Muscle of arm (tissue), 14 donors: ENCODE measurements around the gene DOLK. TPM values are rescaled to one million over a fixed set of nuclear protein-coding genes. Genes with fewer than 3 reads are reported as not detected.
"Not testable (repeated sequence)": the region's sequence is repeated elsewhere in the genome, so short reads cannot be mapped to it uniquely, and the experiment has no call there.

ENCODE experiments used
- DNase-seq: peaks from one replicate; pipeline ENCODE4 v3.0.0-alpha.2; 2013
- long read RNA-seq, 11 donors: transcript quantifications; one replicate each; lab custom pipeline, GENCODE V29; 2026
- polyA plus RNA-seq, 12 donors: library from polyadenylated mRNA; unstranded; fragments of 120-200 nt; gene quantifications; one replicate each; pipeline ENCODE4 v1.2.1, GENCODE V29; 2013; ENCODE audit not compliant: insufficient read length in 12 of 12

Gene DOLK
- polyA plus RNA-seq, result 10 to 100 TPM in 2 of 12 donors, 1 to 10 TPM in 9, not detected in 1; 6.8 to 10.6 (median 8.4) TPM
- long read RNA-seq, donor 1, transcript DOLK-201 (1 exons, 2,090 nt), result major isoform, 25 of 25 reads
- long read RNA-seq, donor 1, partial matches to known transcripts, result 0 of 25 reads
- long read RNA-seq, donor 1, other reads (novel, unspliced or antisense), result 0 of 25 reads
- long read RNA-seq, donor 2, transcript DOLK-201 (1 exons, 2,090 nt), result major isoform, 13 of 13 reads
- long read RNA-seq, donor 2, partial matches to known transcripts, result 0 of 13 reads
- long read RNA-seq, donor 2, other reads (novel, unspliced or antisense), result 0 of 13 reads
- long read RNA-seq, donor 3, transcript DOLK-201 (1 exons, 2,090 nt), result major isoform, 5 of 5 reads
- long read RNA-seq, donor 3, partial matches to known transcripts, result 0 of 5 reads
- long read RNA-seq, donor 3, other reads (novel, unspliced or antisense), result 0 of 5 reads
- long read RNA-seq, donor 4, transcript DOLK-201 (1 exons, 2,090 nt), result major isoform, 5 of 5 reads
- long read RNA-seq, donor 4, partial matches to known transcripts, result 0 of 5 reads
- long read RNA-seq, donor 4, other reads (novel, unspliced or antisense), result 0 of 5 reads
- long read RNA-seq, donor 5, result 0 reads
- long read RNA-seq, donor 6, partial matches to known transcripts, result 0 of 4 reads
- long read RNA-seq, donor 6, other reads (novel, unspliced or antisense), result 0 of 4 reads
- long read RNA-seq, donor 7, partial matches to known transcripts, result 0 of 3 reads
- long read RNA-seq, donor 7, other reads (novel, unspliced or antisense), result 0 of 3 reads
- long read RNA-seq, donor 8, transcript DOLK-201 (1 exons, 2,090 nt), result major isoform, 18 of 18 reads
- long read RNA-seq, donor 8, partial matches to known transcripts, result 0 of 18 reads
- long read RNA-seq, donor 8, other reads (novel, unspliced or antisense), result 0 of 18 reads
- long read RNA-seq, donor 9, transcript DOLK-201 (1 exons, 2,090 nt), result major isoform, 11 of 11 reads
- long read RNA-seq, donor 9, partial matches to known transcripts, result 0 of 11 reads
- long read RNA-seq, donor 9, other reads (novel, unspliced or antisense), result 0 of 11 reads
- long read RNA-seq, donor 10, transcript DOLK-201 (1 exons, 2,090 nt), result major isoform, 15 of 15 reads
- long read RNA-seq, donor 10, partial matches to known transcripts, result 0 of 15 reads
- long read RNA-seq, donor 10, other reads (novel, unspliced or antisense), result 0 of 15 reads
- long read RNA-seq, donor 11, transcript DOLK-201 (1 exons, 2,090 nt), result major isoform, 17 of 17 reads
- long read RNA-seq, donor 11, partial matches to known transcripts, result 0 of 17 reads
- long read RNA-seq, donor 11, other reads (novel, unspliced or antisense), result 0 of 17 reads

DNA sequence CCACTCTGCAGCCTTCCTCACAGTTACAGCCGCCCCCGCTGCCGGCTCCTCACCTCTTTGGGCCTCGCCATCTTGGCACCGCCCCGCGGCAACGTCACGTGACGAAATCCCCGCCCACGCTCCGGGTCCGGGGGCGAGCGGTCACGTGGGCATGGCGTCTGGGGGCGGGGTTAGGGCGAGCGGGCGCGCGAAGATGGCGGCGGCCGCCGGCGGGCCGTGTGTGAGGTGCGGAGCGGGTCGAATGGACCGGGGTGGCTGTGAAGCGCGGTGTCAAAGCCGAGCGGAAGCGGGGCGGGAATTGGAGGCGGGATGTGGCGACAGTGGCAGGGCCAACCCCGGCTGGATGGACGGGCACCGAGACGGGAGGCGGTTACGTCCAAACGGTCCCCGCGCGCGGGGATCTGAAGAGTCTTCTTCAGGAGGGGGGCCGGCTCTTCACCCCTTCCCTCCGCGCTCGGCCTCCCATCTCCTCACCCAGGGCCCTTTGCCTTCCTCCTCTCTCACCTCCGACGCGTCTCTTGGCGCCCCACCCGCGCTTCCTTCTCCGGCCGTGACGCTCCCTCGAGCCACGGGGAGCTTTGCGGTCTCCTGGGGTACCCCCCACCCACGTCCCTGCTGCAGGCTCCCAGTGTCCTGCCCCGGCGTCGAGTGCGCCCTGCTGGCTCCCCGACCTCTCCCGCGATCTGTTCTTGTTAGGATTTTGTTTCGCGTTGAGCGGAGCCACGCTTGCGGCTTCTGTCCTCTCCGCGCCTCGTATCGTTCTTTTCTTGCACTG is at the start of gene DOLK, which contains the start of gene NUP188:
Gene DOLK (minus strand): TSS at position 77 of the 775 bp plus-strand sequence. CDS start 300 bp downstream, outside the sequence.
Gene NUP188 (plus strand): TSS at position 173 of the 775 bp plus-strand sequence. CDS start 21 bp downstream, at position 194.
- peak; percentile 97 for DNase-seq

GRCh38 chr9:128995791-128996190 is 48.4 kb upstream of the DOLK start:
- no peak for DNase-seq

GRCh38 chr9:128992995-128993394 is 45.6 kb upstream of the DOLK start:
- no peak for DNase-seq

DNA sequence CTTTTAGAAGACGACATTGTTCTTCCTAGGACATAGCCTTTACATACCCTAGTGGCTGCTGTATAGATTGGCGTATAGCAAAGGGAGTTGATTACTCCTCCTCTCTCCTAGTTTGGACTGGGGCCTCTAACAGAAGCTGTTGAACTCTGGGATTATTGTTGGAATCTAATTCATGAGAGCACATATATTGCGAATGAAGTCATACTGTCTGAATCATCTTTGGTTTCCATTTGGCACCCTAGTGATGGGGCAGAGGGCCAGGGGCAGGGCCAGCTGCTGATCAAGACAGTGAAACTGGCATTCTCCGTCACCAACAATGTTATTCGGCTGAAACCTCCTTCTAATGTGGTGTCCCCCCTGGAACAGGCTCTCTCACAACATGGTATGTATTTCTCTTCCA is 40.4 kb upstream of the DOLK start:
- peak; percentile 51 for DNase-seq

- no peak for DNase-seq
Observed at GRCh38 chr9:128986671-128987070, 39.3 kb upstream of the DOLK start.

- no peak for DNase-seq
Observed at GRCh38 chr9:128983536-128983935, 36.1 kb upstream of the DOLK start.

DNA sequence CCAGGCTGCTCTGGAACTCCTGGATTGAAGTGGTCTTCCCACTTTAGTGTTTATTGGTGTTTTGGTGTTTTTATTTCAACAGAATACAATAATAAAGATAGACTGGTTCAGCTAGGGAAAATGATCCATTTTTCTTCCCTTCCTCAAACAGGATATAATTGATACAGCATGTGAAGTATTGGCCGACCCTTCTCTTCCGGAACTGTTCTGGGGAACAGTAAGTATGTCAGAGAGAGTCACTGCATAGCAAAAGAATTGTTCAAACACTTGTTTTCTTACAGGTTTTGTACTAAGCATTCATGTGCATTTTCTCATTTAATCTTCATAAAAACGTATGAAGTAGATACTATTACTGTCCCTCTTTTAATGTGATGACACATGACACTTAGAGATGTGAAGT is 31.7 kb upstream of the DOLK start:
- no peak for DNase-seq

DNA sequence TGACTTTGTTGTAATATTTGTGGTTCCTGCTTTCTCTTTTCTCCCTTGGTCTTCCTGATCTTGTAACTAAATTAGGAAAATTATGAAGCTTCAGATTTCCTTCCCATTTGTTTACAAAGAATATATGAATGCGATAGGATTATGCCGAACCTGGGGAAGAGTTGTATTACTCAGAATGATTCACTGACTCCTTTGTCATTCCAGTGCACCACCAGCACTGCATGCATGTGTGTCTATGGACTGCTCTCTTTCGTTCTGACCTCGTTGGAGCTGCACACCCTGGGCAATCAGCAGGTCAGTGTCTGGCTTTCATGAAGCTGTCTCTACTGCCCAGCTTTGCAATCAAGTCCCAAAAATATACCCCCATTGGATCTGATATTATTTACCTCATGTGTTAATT is 25.6 kb upstream of the DOLK start:
- no peak for DNase-seq

DNA sequence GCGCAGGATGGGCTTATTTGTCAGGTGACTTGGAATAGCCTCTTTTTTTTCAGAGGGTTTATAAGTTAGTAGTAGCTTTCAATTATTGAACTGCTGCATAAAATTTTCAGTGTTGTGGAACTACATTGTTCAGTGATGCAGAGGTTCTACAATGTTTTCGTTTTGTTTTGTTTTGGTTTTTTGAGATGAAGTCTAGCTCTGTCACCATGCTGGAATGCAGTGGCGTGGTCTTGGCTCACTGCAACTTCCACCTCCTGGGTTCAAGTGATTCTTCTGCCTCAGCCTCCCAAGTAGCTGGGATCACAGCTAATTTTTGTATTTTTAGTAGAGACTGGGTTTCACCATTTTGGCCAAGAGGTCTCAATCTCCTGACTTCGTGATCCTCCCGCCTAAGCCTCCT is 22.1 kb upstream of the DOLK start:
- no peak for DNase-seq

DNA sequence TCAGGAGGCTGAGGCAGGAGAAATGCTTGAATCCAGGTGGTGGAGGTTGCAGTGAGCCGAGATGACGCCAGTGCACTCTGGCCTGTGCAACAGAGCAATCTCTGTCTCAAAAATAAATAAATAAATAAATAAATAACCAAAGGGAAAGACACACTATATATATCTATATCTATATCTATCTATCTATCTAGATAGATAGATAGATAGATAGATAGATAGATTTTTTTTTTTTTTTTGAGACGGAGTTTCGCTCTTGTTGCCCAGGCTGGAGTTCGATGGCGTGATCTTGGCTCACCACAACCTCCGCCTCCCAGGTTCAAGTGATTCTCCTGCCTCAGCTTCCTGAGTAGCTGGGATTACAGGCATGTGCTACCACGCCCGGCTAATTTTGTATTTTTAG is 14.0 kb upstream of the DOLK start:
- not testable (repeated sequence) for DNase-seq

DNA sequence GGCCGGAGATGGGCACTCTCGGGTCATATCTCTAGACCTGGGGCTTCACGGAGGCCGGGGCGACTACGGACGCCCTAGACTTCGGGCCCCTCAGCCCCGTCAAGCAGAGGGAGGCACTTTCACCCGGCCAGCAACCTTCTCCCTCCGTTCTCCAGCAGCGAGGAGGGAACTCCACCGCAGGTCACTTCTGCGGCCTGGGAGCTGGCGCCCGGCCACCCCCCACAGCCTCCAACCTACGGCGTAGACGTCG is 201 bp downstream of the DOLK start:
- no peak for DNase-seq

GRCh38 chr9:128946571-128947276 is 679 bp downstream of the DOLK start:
- no peak for DNase-seq

DNA sequence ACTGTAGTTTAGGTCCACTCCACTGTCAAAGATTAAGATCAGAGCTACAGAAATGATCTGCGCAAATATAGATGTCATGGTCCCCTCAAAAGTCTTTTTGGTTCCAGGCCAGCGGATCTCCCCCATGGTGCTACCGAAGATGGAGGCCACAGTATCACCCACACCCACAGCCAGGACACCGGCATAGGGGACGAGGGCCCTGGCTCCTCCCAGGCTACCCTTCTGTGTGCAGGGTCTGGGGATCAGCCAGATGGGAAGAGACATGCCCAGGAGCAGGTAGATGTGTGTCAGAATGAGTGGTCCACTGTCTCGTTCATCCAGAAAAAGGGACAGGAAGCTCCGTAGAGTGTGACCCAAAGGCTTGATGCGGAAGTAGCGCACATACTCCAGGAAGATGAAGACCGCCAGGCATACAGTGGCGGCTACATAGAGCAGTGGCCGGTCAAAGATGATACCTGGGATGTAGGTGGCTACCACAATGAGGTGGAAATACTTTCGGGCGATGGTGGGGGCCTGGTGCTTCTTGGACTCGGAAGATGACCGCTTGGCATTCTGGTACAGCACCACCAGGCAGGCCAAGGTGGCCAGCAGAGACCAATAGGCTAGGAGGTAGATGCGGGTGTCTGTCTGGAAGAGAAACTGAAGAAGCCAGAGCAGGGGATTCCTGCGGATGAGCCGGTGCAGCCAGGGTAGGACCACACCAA is 1.5 kb downstream of the DOLK start:
- DNase-seq, result no peak

GRCh38 chr9:128944966-128945365 is 2.4 kb downstream of the DOLK start:
- DNase-seq, result not testable (repeated sequence)

GRCh38 chr9:128943832-128944620 is 3.4 kb downstream of the DOLK start:
- DNase-seq, result no peak

DNA sequence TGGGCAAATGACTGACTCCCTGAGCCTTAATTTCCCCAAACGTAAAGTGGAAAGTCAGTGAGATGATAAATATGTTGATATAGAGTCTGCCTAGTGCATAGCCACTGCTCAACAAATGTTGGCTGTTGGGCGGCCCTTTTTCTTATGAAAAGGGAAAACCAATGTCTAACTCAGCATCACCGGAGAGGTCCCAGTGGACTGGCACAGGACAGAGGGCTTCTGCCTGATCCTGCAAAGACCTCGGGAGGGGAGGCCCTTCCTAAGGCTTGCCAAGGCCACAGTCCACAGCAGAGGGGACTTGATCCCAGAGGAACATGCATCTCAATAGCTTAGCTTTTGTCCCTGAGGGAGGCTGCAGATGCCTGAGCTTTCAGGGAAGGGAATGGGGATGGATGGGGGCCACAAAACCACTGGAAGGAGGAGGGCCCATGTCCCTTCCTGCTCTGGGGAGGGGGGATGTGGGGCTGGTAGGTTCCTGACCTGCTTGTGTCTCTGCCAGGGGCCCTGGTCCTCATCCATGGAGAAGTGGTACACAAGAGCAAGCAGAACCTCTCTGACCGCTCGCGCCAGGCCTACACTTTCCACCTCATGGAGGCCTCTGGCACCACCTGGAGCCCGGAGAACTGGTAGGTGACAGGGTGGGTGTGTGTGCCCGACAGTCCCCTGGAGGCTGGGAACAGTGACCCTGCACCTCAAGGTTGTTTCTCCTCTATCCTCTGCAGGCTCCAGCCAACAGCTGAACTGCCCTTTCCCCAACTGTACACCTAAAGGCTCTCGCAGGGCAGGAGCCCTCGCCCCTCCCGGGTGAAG is 6.3 kb downstream of the DOLK start:
- DNase-seq, result no peak

DNA sequence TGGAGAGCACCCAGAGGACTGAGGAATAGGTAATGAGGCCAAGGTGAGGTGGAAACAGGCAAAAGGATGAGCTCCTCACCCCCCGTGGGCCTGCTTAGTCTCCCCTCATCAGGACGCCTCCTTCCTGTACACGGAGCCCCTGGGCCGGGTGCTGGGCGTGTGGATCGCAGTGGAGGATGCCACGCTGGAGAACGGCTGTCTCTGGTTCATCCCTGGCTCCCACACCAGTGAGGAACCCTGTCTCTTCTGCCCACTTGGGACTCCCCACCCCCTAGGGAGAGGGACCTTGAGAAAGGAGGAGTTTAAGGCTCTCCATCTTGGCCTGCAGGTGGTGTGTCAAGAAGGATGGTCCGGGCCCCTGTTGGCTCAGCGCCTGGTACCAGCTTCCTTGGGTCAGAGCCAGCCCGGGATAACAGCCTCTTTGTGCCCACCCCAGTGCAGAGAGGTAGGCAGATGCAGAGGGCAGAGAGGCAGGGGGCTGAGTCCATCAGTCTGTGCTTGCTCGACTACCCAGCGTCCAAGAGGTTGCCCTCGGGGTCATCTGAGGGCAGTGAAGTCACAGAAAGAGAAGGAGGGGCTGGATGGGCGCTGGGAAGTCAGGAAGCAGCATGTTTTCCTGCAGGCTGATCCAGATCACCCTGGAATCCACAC is 7.0 kb downstream of the DOLK start:
- DNase-seq, result no peak
